Smooth muscle cell (in vitro differentiated cells): ENCODE measurements around the gene OR13C9. TPM values are rescaled to one million over a fixed set of nuclear protein-coding genes. Genes with fewer than 3 reads are reported as not detected.

ENCODE experiments used
- DNase-seq: peaks from one replicate; lab custom pipeline; 2025; ENCODE audit not compliant: unreplicated experiment; lab: John Stamatoyannopoulos, UW
- H2AFZ ChIP-seq: fragments of 200-600 bp; sonication (generic); 2 replicates; pipeline ENCODE4 v1.6.0; 2016; ENCODE audit warnings: antibody characterized with exemption, low read depth, mild to moderate bottlenecking
- H3F3A ChIP-seq: fragments of 200-600 bp; sonication (generic); 2 replicates; pipeline ENCODE4 v1.6.0; 2017; ENCODE audit warnings: antibody characterized with exemption, low read depth
- H3K27ac ChIP-seq: fragments of 200-600 bp; sonication (generic); 2 replicates; pipeline ENCODE4 v1.5.1; 2016; ENCODE audit warnings: low read depth, mild to moderate bottlenecking
- H3K27me3 ChIP-seq: fragments of 200-600 bp; sonication (generic); 2 replicates; pipeline ENCODE4 v1.6.1; 2016; ENCODE audit warnings: low read depth, mild to moderate bottlenecking
- H3K36me3 ChIP-seq: fragments of 200-600 bp; sonication (generic); 2 replicates; pipeline ENCODE4 v1.5.1; 2016; ENCODE audit warnings: low read depth
- H3K4me1 ChIP-seq: fragments of 200-600 bp; sonication (generic); 2 replicates; pipeline ENCODE4 v1.5.1; 2016; ENCODE audit warnings: low read depth
- H3K4me2 ChIP-seq: fragments of 200-600 bp; sonication (generic); 2 replicates; pipeline ENCODE4 v1.6.0; 2016; ENCODE audit warnings: mild to moderate bottlenecking
- H3K4me3 ChIP-seq: fragments of 200-600 bp; sonication (generic); 2 replicates; pipeline ENCODE4 v1.5.1; 2016; ENCODE audit warnings: mild to moderate bottlenecking
- H3K79me2 ChIP-seq: fragments of 200-600 bp; sonication (generic); 2 replicates; pipeline ENCODE4 v1.6.0; 2016; ENCODE audit warnings: low read depth, mild to moderate bottlenecking
- H3K9ac ChIP-seq: fragments of 200-600 bp; sonication (generic); 2 replicates; pipeline ENCODE4 v1.6.0; 2016; ENCODE audit warnings: low read depth
- H3K9me3 ChIP-seq: fragments of 200-600 bp; sonication (generic); replicated peaks from 2 replicates; pipeline ENCODE4 v1.5.1; 2016; ENCODE audit warnings: low read depth
- H4K20me1 ChIP-seq: fragments of 200-600 bp; sonication (generic); 2 replicates; pipeline ENCODE4 v1.6.0; 2016; ENCODE audit warnings: low read depth
- CTCF ChIP-seq: fragments of 200-600 bp; sonication (generic); IDR thresholded peaks from 2 replicates; pipeline ENCODE4 v1.5.1; 2017; ENCODE audit warnings: borderline replicate concordance, mild to moderate bottlenecking, antibody characterized with exemption; ENCODE audit not compliant: insufficient read depth, poor library complexity, severe bottlenecking
- WGBS: methylation state at CpG from one replicate; pipeline ENCODE4 v1.1.7; 2016; ENCODE audit warnings: low lambda C conversion rate; 5-methylcytosine and 5-hydroxymethylcytosine counted together
- polyA plus RNA-seq: library from polyadenylated mRNA; unstranded; fragments of >200 nt; fragmentation: Nextera tagmentation; extraction: Ambion mirVana; gene quantifications from 2 replicates; pipeline ENCODE4 v1.2.1, GENCODE V29; 2016
- total RNA-seq: library from RNA; depleted of rRNA; stranded (reverse); fragments of >200 nt; gene quantifications from 2 replicates; pipeline ENCODE4 v1.2.3, GENCODE V29; 2014

OR13C9 gene
- total and polyA plus RNA-seq, 2 experiments from 2014 or later: not detected

DNA sequence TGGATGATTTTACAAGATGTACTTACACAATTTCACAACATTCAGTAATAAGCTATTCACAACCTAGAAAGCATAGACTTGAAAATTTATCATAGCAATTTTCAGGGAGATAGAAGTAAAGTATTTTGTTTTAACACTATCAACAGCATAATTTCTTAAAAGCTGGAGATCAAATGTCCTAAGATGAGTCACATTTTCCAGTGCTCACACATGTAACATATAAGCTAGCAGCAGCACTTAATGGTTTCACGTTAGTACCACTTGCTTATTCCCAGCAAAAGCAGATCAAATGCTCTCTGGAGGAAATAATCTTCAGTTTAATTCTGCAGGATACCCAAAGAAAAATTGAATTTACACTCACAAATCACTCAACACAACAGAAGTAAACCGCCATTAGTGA is 42.5 kb downstream of the OR13C9 start:
- H3K9ac ChIP-seq: no peak overlapping the region
- no peak for DNase-seq
- no peaks in the 10 kb centered on the region for H3K27me3 ChIP-seq
- H3F3A ChIP-seq: no peaks in the 10 kb centered on the region
- H3K9me3 ChIP-seq: no peaks in the 10 kb centered on the region
- no peak overlapping the region for H2AFZ ChIP-seq
- no peak for TF ChIP-seq CTCF
- no peaks in the 10 kb centered on the region for H3K36me3 ChIP-seq
- no peaks in the 10 kb centered on the region for H4K20me1 ChIP-seq
- H3K27ac ChIP-seq: no peak overlapping the region
- no peaks in the 10 kb centered on the region for H3K79me2 ChIP-seq
- 77% methylated on average over 2 of the region's 2 CpGs for WGBS
- H3K4me2 ChIP-seq: no peak overlapping the region
- H3K4me3 ChIP-seq: no peak overlapping the region
- no peaks in the 10 kb centered on the region for H3K4me1 ChIP-seq

- WGBS: 70% methylated on average over 1 of the region's 1 CpG
- no peak for TF ChIP-seq CTCF
- no peaks in the 10 kb centered on the region for H4K20me1 ChIP-seq
- H3K9ac ChIP-seq: no peak overlapping the region
- DNase-seq: no peak
- H3K4me3 ChIP-seq: no peak overlapping the region
- no peaks in the 10 kb centered on the region for H3K79me2 ChIP-seq
- no peaks in the 10 kb centered on the region for H3K9me3 ChIP-seq
- no peak overlapping the region for H2AFZ ChIP-seq
- H3K4me1 ChIP-seq: no peaks in the 10 kb centered on the region
- H3K36me3 ChIP-seq: no peaks in the 10 kb centered on the region
- no peak overlapping the region for H3K27ac ChIP-seq
- H3K4me2 ChIP-seq: no peak overlapping the region
- H3K27me3 ChIP-seq: no peaks in the 10 kb centered on the region
- H3F3A ChIP-seq: no peaks in the 10 kb centered on the region
Observed at GRCh38 chr9:104572612-104573011, 45.4 kb downstream of the OR13C9 start.

DNA sequence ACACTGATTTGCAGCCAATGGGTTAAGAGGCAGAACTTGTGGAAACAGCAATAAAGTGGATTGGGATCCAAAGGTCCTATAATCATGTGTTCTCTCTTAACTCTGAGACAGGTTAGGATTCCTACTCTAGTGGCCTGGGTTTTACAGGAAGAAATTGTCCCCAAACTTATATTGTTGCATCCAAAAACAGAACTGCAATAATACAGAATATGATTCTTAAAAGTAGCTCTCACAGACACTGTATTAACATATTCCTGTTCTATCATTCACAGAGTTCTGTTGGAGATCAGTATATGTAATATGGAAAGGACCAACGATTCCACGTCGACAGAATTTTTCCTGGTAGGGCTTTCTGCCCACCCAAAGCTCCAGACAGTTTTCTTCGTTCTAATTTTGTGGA is 49.1 kb downstream of the OR13C9 start, which contains the start of gene OR13C8:
Gene OR13C8, plus strand, starts transcription at position 301 of the 400 bp plus-strand sequence. Its CDS starts 0 bp downstream, at position 301.
- WGBS: 88% methylated on average over 4 of the region's 4 CpGs
- no peak for TF ChIP-seq CTCF

More for the DNA sequence above, 49.1 kb downstream of the OR13C9 start, which contains the start of gene OR13C8:
- no peaks in the 10 kb centered on the region for H3K79me2 ChIP-seq
- no peaks in the 10 kb centered on the region for H3K27me3 ChIP-seq
- no peaks in the 10 kb centered on the region for H3K9me3 ChIP-seq
- no peaks in the 10 kb centered on the region for H4K20me1 ChIP-seq
- H3F3A ChIP-seq: no peaks in the 10 kb centered on the region
- no peak within 1 kb of the TSS for H3K4me2 ChIP-seq
- H3K4me1 ChIP-seq: peaks cover 4% of the 10 kb centered on the region
- no peaks in the 10 kb centered on the region for H3K36me3 ChIP-seq
- no peak within 1 kb of the TSS for H3K9ac ChIP-seq
- H3K4me3 ChIP-seq: no peak within 1 kb of the TSS
- H2AFZ ChIP-seq: no peak within 1 kb of the TSS
- no peak within 1 kb of the TSS for H3K27ac ChIP-seq
- DNase-seq: no peak

Other genes starting within 250 kb of the OR13C9 start
- gene OR13F1, start 113.9 kb downstream of the OR13C9 start, total RNA-seq: not detected in 2 replicates
- not detected in 2 replicates for gene OR13F1, start 113.9 kb downstream of the OR13C9 start, polyA plus RNA-seq
- not detected in 2 replicates for gene OR13C4, start 91.0 kb downstream of the OR13C9 start, total RNA-seq
- gene OR13C4, start 91.0 kb downstream of the OR13C9 start, polyA plus RNA-seq: not detected in 2 replicates
- not detected in 2 replicates for gene OR13C3, start 81.3 kb downstream of the OR13C9 start, total RNA-seq
- gene OR13C3, start 81.3 kb downstream of the OR13C9 start, polyA plus RNA-seq: not detected in 2 replicates
- not detected in 2 replicates for gene OR13C8, start 49.0 kb downstream of the OR13C9 start, total RNA-seq
- not detected in 2 replicates for gene OR13C8, start 49.0 kb downstream of the OR13C9 start, polyA plus RNA-seq
- not detected in 2 replicates for gene OR13C5, start 18.8 kb downstream of the OR13C9 start, total RNA-seq
- gene OR13C5, start 18.8 kb downstream of the OR13C9 start, polyA plus RNA-seq: not detected in 2 replicates
- not detected in 2 replicates for gene OR13C2, start 12.6 kb downstream of the OR13C9 start, total RNA-seq
- gene OR13C2, start 12.6 kb downstream of the OR13C9 start, polyA plus RNA-seq: not detected in 2 replicates
- not detected in 2 replicates for gene OR13D1, start 76.3 kb upstream of the OR13C9 start, total RNA-seq
- gene OR13D1, start 76.3 kb upstream of the OR13C9 start, polyA plus RNA-seq: not detected in 2 replicates
- gene NIPSNAP3A, start 129.5 kb upstream of the OR13C9 start, total RNA-seq: 31.4 and 41.9 TPM in 2 replicates
- 24.3 and 29.3 TPM in 2 replicates for gene NIPSNAP3A, start 129.5 kb upstream of the OR13C9 start, polyA plus RNA-seq
- 3.6 and 6.7 TPM in 2 replicates for gene NIPSNAP3B, start 145.9 kb upstream of the OR13C9 start, total RNA-seq
- gene NIPSNAP3B, start 145.9 kb upstream of the OR13C9 start, polyA plus RNA-seq: 1.5 and 2.0 TPM in 2 replicates